NCI-H2107 treated with DMSO at 0.1 percent for 48 hours (cell line): ENCODE results near the gene KLK12.
A peak's percentile ranks its signal among the peaks of the same experiment; 100 is the strongest.

Source experiments
- DNase-seq: peaks from one replicate; lab custom pipeline; 2025; ENCODE audit not compliant: unreplicated experiment; lab: John Stamatoyannopoulos, UW

The KLK12 gene

GRCh38 chr19:51055866-51056265 lies 21.1 kb upstream of the KLK12 start:
- no peak for DNase-seq

- peak; percentile 96 for DNase-seq
Measured at GRCh38 chr19:51047031-51047335, 12.2 kb upstream of the KLK12 start.

- no peak for DNase-seq
Measured at GRCh38 chr19:51044327-51044726, 9.5 kb upstream of the KLK12 start.

- no peak for DNase-seq
Measured at GRCh38 chr19:51043497-51043896, 8.7 kb upstream of the KLK12 start.

GRCh38 chr19:51040151-51040550 lies 5.3 kb upstream of the KLK12 start:
- DNase-seq, result no peak

GRCh38 chr19:51036519-51036918 lies 1.7 kb upstream of the KLK12 start:
- no peak for DNase-seq

GRCh38 chr19:51031880-51032225 lies 2.9 kb downstream of the KLK12 start:
- no peak for DNase-seq

GRCh38 chr19:51031220-51031879 lies 3.5 kb downstream of the KLK12 start:
- no peak for DNase-seq

- no peak for DNase-seq
Measured at GRCh38 chr19:51030631-51031030, 4.2 kb downstream of the KLK12 start.

GRCh38 chr19:51029718-51030117 lies 5.1 kb downstream of the KLK12 start:
- DNase-seq, result no peak

- DNase-seq, result no peak
Measured at GRCh38 chr19:51027873-51028272, 6.9 kb downstream of the KLK12 start.

GRCh38 chr19:51027126-51027806 lies 7.5 kb downstream of the KLK12 start:
- DNase-seq, result no peak

GRCh38 chr19:51026554-51026831 lies 8.3 kb downstream of the KLK12 start, which contains the start of gene KLK11:
TSS of gene KLK11 (minus strand) at chr19:51026616. CDS start at chr19:51025631, 985 bp downstream.
- DNase-seq, result peak; percentile 62

GRCh38 chr19:51025809-51026553 lies 8.8 kb downstream of the KLK12 start:
- peak; percentile 63 for DNase-seq

- peak; percentile 63 for DNase-seq
Measured at GRCh38 chr19:51025401-51025800, 9.4 kb downstream of the KLK12 start.

GRCh38 chr19:51024924-51025323 lies 9.9 kb downstream of the KLK12 start:
- peak; percentile 69 for DNase-seq

- DNase-seq, result no peak
Measured at GRCh38 chr19:51023946-51024345, 10.9 kb downstream of the KLK12 start.

- no peak for DNase-seq
Measured at GRCh38 chr19:51022526-51022925, 12.3 kb downstream of the KLK12 start.

GRCh38 chr19:51020988-51021651 lies 13.7 kb downstream of the KLK12 start:
- peak; percentile 65 for DNase-seq

- DNase-seq, result no peak
Measured at GRCh38 chr19:51019544-51019925, 15.3 kb downstream of the KLK12 start, which contains the start of gene KLK10. TSS of gene KLK10 (minus strand) at chr19:51019709. CDS start at chr19:51019130, 579 bp downstream.

- no peak for DNase-seq
Measured at GRCh38 chr19:51018745-51019543, 15.9 kb downstream of the KLK12 start.
